ENCODE data around the gene ARSD.

- TF ChIP-seq CTCF (IDR thresholded peaks at IDR 0.05; ENCODE audit: borderline replicate concordance, extremely low read depth, low read length, poor library complexity, severe bottlenecking), result no peak
- TF ChIP-seq EZH2 (IDR thresholded peaks at IDR 0.05; ENCODE audit: borderline replicate concordance, low read depth, low read length, severe bottlenecking), result no peak
Observed at GRCh38 chrX:2908125-2908685, 20.9 kb downstream of the ARSD start.

All from DND-41 (cell line).